Activated effector memory CD4-positive, alpha-beta T cell treated with anti-CD3 and anti-CD28 coated beads, Interleukin-2, amount 50 U/mL, for 16 hours (primary cell): ENCODE measurements around the gene UQCC5.

Experiments
- DNase-seq: peaks from one replicate; pipeline ENCODE4 v3.0.0-alpha.2; 2020

Gene UQCC5

GRCh38 chr3:52504977-52505376 lies 31.4 kb upstream of the UQCC5 start:
- no peak for DNase-seq

- no peak for DNase-seq
Observed at GRCh38 chr3:52506266-52506966, 30.0 kb upstream of the UQCC5 start.

GRCh38 chr3:52507359-52507758 lies 29.0 kb upstream of the UQCC5 start:
- no peak for DNase-seq

- DNase-seq, result no peak
Observed at GRCh38 chr3:52509753-52510328, 26.6 kb upstream of the UQCC5 start.

GRCh38 chr3:52511509-52511908 lies 24.9 kb upstream of the UQCC5 start:
- DNase-seq, result no peak

GRCh38 chr3:52512105-52512504 lies 24.3 kb upstream of the UQCC5 start:
- DNase-seq, result no peak

GRCh38 chr3:52512727-52513126 lies 23.7 kb upstream of the UQCC5 start:
- DNase-seq, result no peak

GRCh38 chr3:52513281-52513680 lies 23.1 kb upstream of the UQCC5 start:
- DNase-seq, result no peak

- no peak for DNase-seq
Observed at GRCh38 chr3:52514576-52514975, 21.8 kb upstream of the UQCC5 start.

GRCh38 chr3:52515192-52515591 lies 21.2 kb upstream of the UQCC5 start:
- DNase-seq, result no peak

- DNase-seq, result no peak
Observed at GRCh38 chr3:52516509-52517195, 19.8 kb upstream of the UQCC5 start.

- no peak for DNase-seq
Observed at GRCh38 chr3:52517796-52518722, 18.3 kb upstream of the UQCC5 start.

- no peak for DNase-seq
Observed at GRCh38 chr3:52518723-52519444, 17.5 kb upstream of the UQCC5 start.

GRCh38 chr3:52519445-52520140 lies 16.8 kb upstream of the UQCC5 start:
- DNase-seq, result no peak

- no peak for DNase-seq
Observed at GRCh38 chr3:52520141-52520667, 16.2 kb upstream of the UQCC5 start.

GRCh38 chr3:52520716-52521487 lies 15.5 kb upstream of the UQCC5 start:
- no peak for DNase-seq

- no peak for DNase-seq
Observed at GRCh38 chr3:52521488-52521824, 14.9 kb upstream of the UQCC5 start.

- DNase-seq, result no peak
Observed at GRCh38 chr3:52521881-52522650, 14.3 kb upstream of the UQCC5 start.

GRCh38 chr3:52522651-52523251 lies 13.7 kb upstream of the UQCC5 start:
- DNase-seq, result no peak
